ENCODE measurements around the gene HMCN1.

DNA sequence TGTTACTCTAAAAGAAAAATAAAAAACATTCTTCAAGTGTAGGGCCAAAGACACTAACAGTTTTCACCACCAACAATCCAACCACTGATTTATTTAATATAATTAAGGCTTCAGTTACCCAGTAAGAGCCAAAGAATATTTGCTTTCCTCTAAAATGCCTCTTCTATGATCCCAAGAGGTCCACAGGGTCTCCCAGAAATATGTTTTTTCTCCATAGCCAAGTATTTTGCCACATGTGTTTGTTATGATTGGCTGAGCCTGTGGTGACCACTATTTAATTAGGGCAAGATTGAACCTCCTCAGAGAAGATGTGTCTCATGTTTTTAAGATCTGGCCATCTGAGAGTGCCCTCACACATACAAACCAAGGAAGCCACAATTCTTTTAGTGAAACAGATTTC is 505.0 kb downstream of the HMCN1 start:
- TF ChIP-seq TAF1 (IDR thresholded peaks at IDR 0.05; ENCODE audit: borderline replicate concordance, insufficient read depth, low read length) = no peak
- TF ChIP-seq SIN3A (IDR thresholded peaks at IDR 0.05; ENCODE audit: borderline replicate concordance, insufficient read depth, low read length) = no peak
